Measurements from ENCODE around the gene PDE6C. TPM values are rescaled to one million over a fixed set of nuclear protein-coding genes. Genes with fewer than 3 reads are reported as not detected.

The PDE6C gene
- total RNA-seq, 4 donors from 2014 or later, result not detected

GRCh38 chr10:93639791-93640190, 27.5 kb downstream of the PDE6C start:
- no peak overlapping the region for H3K4me3 ChIP-seq
- no peaks in the 10 kb centered on the region for H3K9me3 ChIP-seq
- no peaks in the 10 kb centered on the region for H3K4me1 ChIP-seq
- H3K36me3 ChIP-seq, result no peaks in the 10 kb centered on the region
- H3K27me3 ChIP-seq, result no peaks in the 10 kb centered on the region
- DNase-seq, result no peak
- no peak overlapping the region for H3K27ac ChIP-seq
- TF ChIP-seq CTCF (IDR thresholded peaks at IDR 0.05), result no peak
- TF ChIP-seq POLR2A (IDR thresholded peaks at IDR 0.05), result no peak

GRCh38 chr10:93652857-93653256, 40.5 kb downstream of the PDE6C start:
- TF ChIP-seq POLR2A (IDR thresholded peaks at IDR 0.05) (no peak), CTCF (IDR thresholded peaks at IDR 0.05) (no peak)
- Histone ChIP-seq H3K4me3 (no peak overlapping the region), H3K27ac (no peak overlapping the region), H3K27me3 (no peaks in the 10 kb centered on the region), H3K9me3 (no peaks in the 10 kb centered on the region), H3K36me3 (no peaks in the 10 kb centered on the region), H3K4me1 (no peaks in the 10 kb centered on the region)
- no peak for DNase-seq

- Histone ChIP-seq H3K9me3 (no peaks in the 10 kb centered on the region), H3K27ac (no peak overlapping the region), H3K4me1 (no peaks in the 10 kb centered on the region), H3K4me3 (no peak overlapping the region), H3K36me3 (no peaks in the 10 kb centered on the region), H3K27me3 (no peaks in the 10 kb centered on the region)
- no peak for DNase-seq
- TF ChIP-seq POLR2A (IDR thresholded peaks at IDR 0.05) (no peak), CTCF (IDR thresholded peaks at IDR 0.05) (no peak)
Observed at GRCh38 chr10:93654201-93654600, 41.9 kb downstream of the PDE6C start.

- H3K27me3 ChIP-seq, result no peaks in the 10 kb centered on the region
- no peak for TF ChIP-seq POLR2A (IDR thresholded peaks at IDR 0.05)
- no peak for TF ChIP-seq CTCF (IDR thresholded peaks at IDR 0.05)
- H3K36me3 ChIP-seq, result no peaks in the 10 kb centered on the region
- no peak overlapping the region for H3K27ac ChIP-seq
- no peak for DNase-seq
- no peak overlapping the region for H3K4me3 ChIP-seq
- H3K4me1 ChIP-seq, result no peaks in the 10 kb centered on the region
- no peaks in the 10 kb centered on the region for H3K9me3 ChIP-seq
Observed at GRCh38 chr10:93656155-93656554, 43.8 kb downstream of the PDE6C start.

GRCh38 chr10:93657757-93658156, 45.4 kb downstream of the PDE6C start:
- Histone ChIP-seq H3K4me1 (no peaks in the 10 kb centered on the region), H3K27me3 (no peaks in the 10 kb centered on the region), H3K4me3 (no peak overlapping the region), H3K9me3 (no peaks in the 10 kb centered on the region), H3K36me3 (no peaks in the 10 kb centered on the region), H3K27ac (no peak overlapping the region)
- TF ChIP-seq POLR2A (IDR thresholded peaks at IDR 0.05) (no peak), CTCF (IDR thresholded peaks at IDR 0.05) (no peak)
- DNase-seq, result no peak

GRCh38 chr10:93666030-93666429, 53.7 kb downstream of the PDE6C start:
- peaks cover 0 to 45% (median 0%) of the 10 kb centered on the region in 3 donors for H3K36me3 ChIP-seq

More at GRCh38 chr10:93666030-93666429, 53.7 kb downstream of the PDE6C start:
- Histone ChIP-seq H3K27me3 (no peaks in the 10 kb centered on the region), H3K27ac (no peak overlapping the region), H3K9me3 (no peaks in the 10 kb centered on the region), H3K4me3 (no peak overlapping the region), H3K4me1 (no peaks in the 10 kb centered on the region)
- TF ChIP-seq POLR2A (IDR thresholded peaks at IDR 0.05) (no peak), CTCF (IDR thresholded peaks at IDR 0.05) (no peak)
- no peak for DNase-seq
